ENCODE results near the gene UBXN10.
"Not testable (repeated sequence)": the region's sequence is repeated elsewhere in the genome, so short reads cannot be mapped to it uniquely, and the experiment has no call there.

The UBXN10 gene

DNA sequence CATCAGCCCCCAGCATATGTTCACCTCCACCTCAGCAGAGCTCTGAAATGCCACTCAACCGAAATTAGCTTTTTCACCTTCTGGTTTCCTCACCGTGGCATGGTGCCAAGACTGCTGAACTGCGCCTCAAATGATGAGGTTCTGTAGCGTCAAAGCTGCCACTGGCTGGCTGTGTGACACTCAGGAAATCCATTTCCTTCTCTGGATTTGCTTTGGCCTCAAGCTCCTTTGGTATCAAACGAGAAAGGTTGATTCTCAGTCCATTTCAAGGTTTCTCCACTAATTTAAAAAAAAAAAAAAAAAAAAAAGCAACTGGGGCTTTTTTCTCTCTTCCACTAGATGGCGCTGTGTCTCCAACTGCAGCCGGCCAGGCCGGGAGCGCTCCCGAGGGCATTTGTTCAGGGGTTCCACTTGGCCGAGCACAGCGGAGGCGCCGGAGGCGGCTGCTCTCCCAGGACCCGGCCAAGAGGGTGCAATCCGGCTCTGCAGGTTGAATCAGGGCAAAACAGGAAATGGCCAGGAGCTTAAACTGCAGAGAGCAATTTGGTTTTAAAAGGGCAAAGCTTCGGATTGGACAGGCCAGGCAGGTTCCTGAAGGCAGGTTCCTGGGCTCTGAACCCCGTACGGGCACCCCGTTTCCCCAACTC, 26.9 kb downstream of the UBXN10 start:
- Mint-ChIP-seq H3K27me3 (peaks cover 12% of the 10 kb centered on the region), H3K4me3 (peak overlapping the region; percentile 72), H3K4me1 (no peaks in the 10 kb centered on the region), H3K9me3 (no peaks in the 10 kb centered on the region), H3K36me3 (no peaks in the 10 kb centered on the region), H3K27ac (no peak overlapping the region)
- DNase-seq (ENCODE audit: low spot score in 2 of 2) (peak; percentile 51 to 58), ATAC-seq (ENCODE audit: low read depth) (peak; percentile 81)

GRCh38 chr1:20215716-20216115, 29.8 kb downstream of the UBXN10 start:
- peaks cover 6% of the 10 kb centered on the region for H3K27me3 Mint-ChIP-seq
- no peak for DNase-seq (ENCODE audit: low spot score in 2 of 2)
- H3K36me3 Mint-ChIP-seq, result no peaks in the 10 kb centered on the region
- no peak overlapping the region for H3K27ac Mint-ChIP-seq
- no peak for ATAC-seq (ENCODE audit: low read depth)
- no peaks in the 10 kb centered on the region for H3K4me1 Mint-ChIP-seq
- no peaks in the 10 kb centered on the region for H3K9me3 Mint-ChIP-seq
- H3K4me3 Mint-ChIP-seq, result no peak overlapping the region

- H3K4me1 Mint-ChIP-seq, result no peaks in the 10 kb centered on the region
- DNase-seq (ENCODE audit: low spot score in 2 of 2), result no peak
Measured at GRCh38 chr1:20216574-20216973, 30.7 kb downstream of the UBXN10 start.

GRCh38 chr1:20219053-20219452, 33.2 kb downstream of the UBXN10 start:
- not testable (repeated sequence) for H3K4me1 Mint-ChIP-seq; H3K27ac Mint-ChIP-seq; DNase-seq (ENCODE audit: low spot score in 2 of 2); ATAC-seq (ENCODE audit: low read depth); H3K36me3 Mint-ChIP-seq; H3K4me3 Mint-ChIP-seq; H3K9me3 Mint-ChIP-seq
- peaks cover 15% of the 10 kb centered on the region for H3K27me3 Mint-ChIP-seq

More at GRCh38 chr1:20216574-20216973, 30.7 kb downstream of the UBXN10 start:
- Mint-ChIP-seq H3K27me3 (peaks cover 5% of the 10 kb centered on the region), H3K4me3 (no peak overlapping the region), H3K27ac (no peak overlapping the region), H3K9me3 (no peaks in the 10 kb centered on the region), H3K36me3 (no peaks in the 10 kb centered on the region)
- peak; percentile 72 for ATAC-seq (ENCODE audit: low read depth)

DNA sequence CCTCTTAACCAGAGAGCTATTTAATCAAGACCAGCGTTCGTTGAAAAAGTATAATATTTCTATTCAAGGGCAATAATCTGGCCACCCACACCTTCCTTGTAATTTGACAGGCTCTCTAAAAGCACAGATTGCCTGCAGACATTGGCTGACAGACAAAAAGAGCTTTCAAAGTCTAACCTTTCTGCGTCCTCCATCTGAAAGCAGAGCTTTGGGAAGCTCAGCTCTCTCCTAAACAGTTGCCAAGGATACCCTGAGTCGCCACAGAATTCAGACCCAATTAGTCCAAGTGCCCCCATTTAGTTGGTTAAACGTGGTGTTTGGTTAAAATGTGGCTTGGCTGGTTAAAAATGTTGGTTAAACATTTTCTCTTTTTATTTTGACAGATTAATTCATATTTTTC, 34.1 kb downstream of the UBXN10 start:
- ATAC-seq (ENCODE audit: low read depth) (no peak), DNase-seq (ENCODE audit: low spot score in 2 of 2) (no peak)
- Mint-ChIP-seq H3K9me3 (no peaks in the 10 kb centered on the region), H3K4me3 (no peak overlapping the region), H3K36me3 (no peaks in the 10 kb centered on the region), H3K4me1 (no peaks in the 10 kb centered on the region), H3K27ac (no peak overlapping the region), H3K27me3 (peaks cover 18% of the 10 kb centered on the region)

DNA sequence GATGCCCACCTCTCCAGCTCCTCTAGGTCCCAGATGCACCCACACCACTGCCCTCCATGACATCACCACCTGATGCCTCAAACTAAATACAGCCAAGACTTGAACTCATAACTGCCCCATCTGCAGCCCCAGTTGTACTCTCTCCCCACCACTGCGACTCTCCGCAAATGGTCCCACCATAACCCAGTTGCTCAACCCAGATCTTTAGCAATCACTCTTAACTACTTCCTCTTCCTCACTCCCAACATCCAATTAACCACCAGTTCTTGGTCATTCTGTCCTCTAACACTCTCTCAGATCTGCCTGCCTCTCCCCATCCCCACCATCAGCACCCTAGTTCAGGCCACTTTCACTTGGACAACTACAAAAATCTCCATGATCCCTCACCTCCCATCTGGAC, 37.2 kb downstream of the UBXN10 start:
- H3K27ac Mint-ChIP-seq, result no peak overlapping the region
- no peak overlapping the region for H3K4me3 Mint-ChIP-seq
- peaks cover 19% of the 10 kb centered on the region for H3K27me3 Mint-ChIP-seq
- H3K9me3 Mint-ChIP-seq, result no peaks in the 10 kb centered on the region
- no peaks in the 10 kb centered on the region for H3K4me1 Mint-ChIP-seq
- DNase-seq (ENCODE audit: low spot score in 2 of 2) (no peak), ATAC-seq (ENCODE audit: low read depth) (no peak)
- no peaks in the 10 kb centered on the region for H3K36me3 Mint-ChIP-seq

DNA sequence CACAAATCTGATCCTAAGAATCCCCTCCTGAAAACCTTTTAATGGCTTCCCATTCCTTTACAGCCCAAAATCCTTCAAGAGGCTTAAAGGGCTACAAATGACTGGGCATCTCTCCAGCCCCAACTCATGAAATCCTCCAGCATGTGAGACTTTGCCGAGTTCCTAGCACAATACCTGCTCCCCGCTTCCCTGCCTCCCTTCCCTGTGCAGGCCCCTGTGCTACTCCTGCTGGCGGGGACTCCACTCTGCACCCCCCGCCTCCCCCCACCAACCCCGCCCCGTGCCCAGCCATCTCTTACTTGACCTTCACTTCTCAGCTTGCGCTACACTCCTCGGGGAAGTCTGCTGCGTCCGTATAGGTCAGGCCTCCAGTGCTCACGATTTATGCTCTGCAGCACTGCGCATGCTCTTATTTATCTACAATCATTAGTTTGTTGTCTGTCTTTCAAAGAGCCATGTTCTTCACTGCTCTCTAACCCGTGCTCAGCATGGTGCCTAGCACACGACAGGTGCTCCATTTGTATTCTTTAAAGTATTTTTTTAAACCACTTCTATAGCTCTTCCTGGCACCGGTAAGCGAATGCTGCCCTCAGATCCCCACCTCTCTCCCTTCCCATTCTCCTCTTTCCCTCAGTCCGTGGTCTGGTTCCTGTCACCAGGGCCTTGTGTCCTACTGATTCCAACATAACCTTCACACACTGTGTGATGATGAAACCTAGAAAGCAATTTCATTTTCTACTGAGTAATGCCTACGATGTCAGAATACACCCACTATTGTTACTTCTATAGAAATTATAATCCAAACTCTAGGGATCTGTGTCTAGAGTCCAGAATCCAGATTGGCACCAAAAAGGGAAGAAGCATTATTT, 37.9 kb downstream of the UBXN10 start:
- Mint-ChIP-seq H3K4me1 (no peaks in the 10 kb centered on the region), H3K27me3 (peaks cover 19% of the 10 kb centered on the region), H3K27ac (no peak overlapping the region), H3K9me3 (no peaks in the 10 kb centered on the region), H3K36me3 (no peaks in the 10 kb centered on the region), H3K4me3 (no peak overlapping the region)
- DNase-seq (ENCODE audit: low spot score in 2 of 2) (no peak), ATAC-seq (ENCODE audit: low read depth) (no peak)

GRCh38 chr1:20224546-20224945, 38.6 kb downstream of the UBXN10 start:
- H3K27me3 Mint-ChIP-seq, result peaks cover 19% of the 10 kb centered on the region
- ATAC-seq (ENCODE audit: low read depth) (no peak), DNase-seq (ENCODE audit: low spot score in 2 of 2) (no peak)
- no peak overlapping the region for H3K27ac Mint-ChIP-seq
- no peaks in the 10 kb centered on the region for H3K36me3 Mint-ChIP-seq
- H3K9me3 Mint-ChIP-seq, result no peaks in the 10 kb centered on the region
- H3K4me1 Mint-ChIP-seq, result no peaks in the 10 kb centered on the region
- H3K4me3 Mint-ChIP-seq, result no peak overlapping the region

DNA sequence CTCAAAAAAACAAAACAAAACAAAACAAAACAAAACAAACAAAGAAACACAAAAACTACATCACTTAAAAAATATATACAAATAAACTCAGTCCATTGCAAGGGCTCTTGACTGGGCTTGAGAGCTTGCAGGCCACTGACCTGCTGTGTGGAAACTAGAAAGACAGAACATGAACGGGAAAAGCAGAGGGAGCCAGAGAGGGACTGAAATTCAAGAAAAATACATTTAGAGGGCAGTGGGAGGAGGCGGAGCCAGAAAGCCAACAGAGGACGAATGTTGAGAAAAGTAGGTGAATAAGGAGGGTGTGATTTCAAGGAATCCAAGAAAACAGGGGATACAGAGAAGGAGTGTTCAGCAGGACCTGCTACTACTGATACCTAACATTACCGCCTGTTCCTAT, 41.8 kb downstream of the UBXN10 start:
- no peaks in the 10 kb centered on the region for H3K4me1 Mint-ChIP-seq
- H3K4me3 Mint-ChIP-seq, result no peak overlapping the region
- peaks cover 19% of the 10 kb centered on the region for H3K27me3 Mint-ChIP-seq

DNA sequence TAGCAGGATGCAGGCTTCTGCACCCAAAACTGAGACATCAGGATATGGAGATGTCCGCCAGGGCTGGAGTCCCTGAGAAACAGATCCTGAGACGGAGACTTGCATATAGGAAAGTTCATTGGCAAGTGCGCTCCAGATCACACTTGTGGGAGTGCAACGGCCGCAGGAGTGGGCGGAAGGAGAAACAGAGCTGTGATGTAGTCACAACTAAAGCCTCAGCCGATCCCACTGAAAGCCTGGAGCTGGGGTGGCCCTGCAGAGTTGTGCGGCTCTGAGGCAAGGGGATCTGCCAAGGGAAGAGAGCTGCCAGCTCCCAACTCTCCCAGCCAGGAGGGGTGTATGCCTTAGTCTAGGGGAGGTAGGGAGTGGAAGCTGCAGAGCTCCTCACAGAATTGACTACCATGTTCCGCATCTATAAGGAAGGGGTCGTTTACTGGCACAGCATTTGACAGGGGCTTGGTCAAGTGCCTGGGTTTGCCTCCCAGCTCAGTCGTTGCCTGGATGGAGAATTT, 42.5 kb downstream of the UBXN10 start:
- no peak for DNase-seq (ENCODE audit: low spot score in 2 of 2)
- Mint-ChIP-seq H3K36me3 (no peaks in the 10 kb centered on the region), H3K27me3 (peaks cover 16% of the 10 kb centered on the region), H3K9me3 (no peaks in the 10 kb centered on the region), H3K4me3 (no peak overlapping the region), H3K4me1 (peaks cover under 1% of the 10 kb centered on the region), H3K27ac (no peak overlapping the region)
- no peak for ATAC-seq (ENCODE audit: low read depth)

More for the DNA sequence above, 41.8 kb downstream of the UBXN10 start:
- no peak for DNase-seq (ENCODE audit: low spot score in 2 of 2)
- Mint-ChIP-seq H3K27ac (no peak overlapping the region), H3K36me3 (no peaks in the 10 kb centered on the region), H3K9me3 (no peaks in the 10 kb centered on the region)
- no peak for ATAC-seq (ENCODE audit: low read depth)

GRCh38 chr1:20229171-20229570, 43.3 kb downstream of the UBXN10 start:
- ATAC-seq (ENCODE audit: low read depth) (no peak), DNase-seq (ENCODE audit: low spot score in 2 of 2) (no peak)
- peaks cover 14% of the 10 kb centered on the region for H3K27me3 Mint-ChIP-seq
- no peaks in the 10 kb centered on the region for H3K9me3 Mint-ChIP-seq
- H3K27ac Mint-ChIP-seq, result no peak overlapping the region
- H3K36me3 Mint-ChIP-seq, result no peaks in the 10 kb centered on the region
- H3K4me1 Mint-ChIP-seq, result peaks cover 2% of the 10 kb centered on the region
- H3K4me3 Mint-ChIP-seq, result no peak overlapping the region

DNA sequence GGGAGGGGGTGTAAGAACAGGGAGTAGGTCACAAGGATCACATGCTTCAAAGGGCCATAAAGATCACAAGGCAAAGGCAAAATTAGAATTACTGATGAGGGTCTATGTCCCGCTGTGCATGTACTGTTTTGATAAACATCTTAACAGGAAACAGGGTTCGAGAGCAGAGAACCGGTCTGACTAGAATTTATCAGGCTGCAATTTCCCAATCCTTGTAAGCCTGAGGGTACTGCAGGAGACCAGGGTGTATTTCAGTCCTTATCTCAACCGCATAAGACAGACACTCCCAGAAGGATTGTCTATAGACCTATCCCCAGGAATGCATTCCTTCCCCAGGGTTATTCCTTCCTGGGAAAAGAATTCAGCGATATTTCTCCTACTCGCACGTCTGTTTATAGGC, 46.7 kb downstream of the UBXN10 start:
- H3K4me3 Mint-ChIP-seq; DNase-seq (ENCODE audit: low spot score in 2 of 2); H3K9me3 Mint-ChIP-seq; H3K36me3 Mint-ChIP-seq; H3K4me1 Mint-ChIP-seq; H3K27ac Mint-ChIP-seq; ATAC-seq (ENCODE audit: low read depth): not testable (repeated sequence)
- H3K27me3 Mint-ChIP-seq, result peaks cover 17% of the 10 kb centered on the region

GRCh38 chr1:20233394-20233793, 47.5 kb downstream of the UBXN10 start:
- H3K36me3 Mint-ChIP-seq, result no peaks in the 10 kb centered on the region
- DNase-seq (ENCODE audit: low spot score in 2 of 2), result peak in 1 of 2 donors; percentile 40
- peaks cover 2% of the 10 kb centered on the region for H3K4me1 Mint-ChIP-seq
- no peak overlapping the region for H3K4me3 Mint-ChIP-seq
- H3K9me3 Mint-ChIP-seq, result no peaks in the 10 kb centered on the region
- ATAC-seq (ENCODE audit: low read depth), result peak; percentile 87
- H3K27ac Mint-ChIP-seq, result no peak overlapping the region
- peaks cover 15% of the 10 kb centered on the region for H3K27me3 Mint-ChIP-seq

DNA sequence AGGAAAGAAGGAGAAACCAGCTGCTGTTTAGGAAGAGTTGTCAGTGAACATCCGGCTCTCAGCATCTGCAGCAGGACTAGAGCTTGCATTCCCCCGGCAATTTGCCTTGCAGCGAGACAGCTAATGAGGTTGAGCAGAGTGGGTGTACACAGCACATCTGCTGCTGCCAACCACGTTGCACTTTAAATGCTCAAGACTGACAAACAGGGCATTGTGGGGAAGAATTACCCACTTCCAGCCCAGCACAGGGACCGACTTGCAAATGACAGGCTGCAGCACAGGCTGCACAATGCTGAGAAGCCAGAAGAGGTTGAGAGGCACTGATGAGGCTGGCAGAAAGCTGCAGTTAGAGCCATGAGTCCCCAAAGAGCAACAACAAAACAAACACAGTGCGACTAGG, 48.0 kb downstream of the UBXN10 start:
- Mint-ChIP-seq H3K27me3 (peaks cover 15% of the 10 kb centered on the region), H3K4me3 (no peak overlapping the region), H3K36me3 (no peaks in the 10 kb centered on the region), H3K9me3 (no peaks in the 10 kb centered on the region), H3K27ac (no peak overlapping the region), H3K4me1 (peaks cover 2% of the 10 kb centered on the region)
- ATAC-seq (ENCODE audit: low read depth), result no peak
- no peak for DNase-seq (ENCODE audit: low spot score in 2 of 2)

Data from memory B cell (primary cell).